ENCODE measurements around the gene SNAI1. TPM values are rescaled to one million over a fixed set of nuclear protein-coding genes. Genes with fewer than 3 reads are reported as not detected.

Gene SNAI1
- total and polyA plus RNA-seq, 2 donors (not counting 3 experiments of a cell fraction or from before 2014, with no cell fraction given) = 10.8 to 13.4 TPM

DNA sequence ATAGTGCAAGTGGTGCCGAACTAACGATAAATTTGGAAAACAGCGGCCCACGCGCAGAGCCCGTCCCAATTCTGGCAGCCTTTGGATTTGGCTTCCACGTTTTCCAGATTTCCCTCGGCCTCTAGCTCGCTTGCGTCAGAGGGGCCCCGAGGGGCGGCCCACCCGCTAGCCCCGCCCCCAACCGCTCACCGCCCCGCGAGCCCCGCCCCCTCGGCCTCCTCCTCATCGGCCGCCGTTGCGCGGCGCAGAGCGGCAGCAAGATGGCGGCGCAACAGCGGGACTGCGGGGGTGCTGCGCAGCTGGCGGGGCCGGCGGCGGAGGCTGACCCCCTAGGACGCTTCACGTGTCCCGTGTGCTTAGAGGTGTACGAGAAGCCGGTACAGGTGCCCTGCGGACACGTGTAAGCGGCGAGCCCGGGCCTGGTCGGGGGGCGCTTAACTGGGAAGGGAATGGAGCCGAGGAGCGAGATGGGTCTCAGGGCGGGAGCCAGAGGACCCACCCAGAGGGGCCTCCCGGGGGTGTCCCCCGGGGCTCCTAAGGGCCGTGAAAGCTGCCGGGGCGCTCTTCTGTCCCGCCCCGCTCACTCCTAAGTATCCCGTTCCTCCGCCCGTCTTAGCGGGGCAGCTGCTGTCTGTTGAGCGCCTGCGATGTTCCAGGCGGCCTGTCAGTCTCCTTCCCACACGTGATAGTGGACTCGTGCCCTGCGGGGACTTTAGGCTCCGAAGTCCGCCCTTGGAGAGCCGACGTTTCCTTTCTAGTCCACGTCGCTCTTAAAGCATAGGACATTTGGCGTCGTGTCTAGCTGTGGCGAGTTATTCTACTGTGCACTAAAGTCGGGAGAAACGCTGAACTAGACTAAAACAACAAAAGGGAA, 46.4 kb upstream of the SNAI1 start, which contains the start of gene RNF114:
Gene RNF114 (plus strand): TSS at position 245 of the 874 bp plus-strand sequence. CDS start 16 bp downstream, at position 261.
- no peaks in the 10 kb centered on the region for H3K27me3 ChIP-seq (ENCODE audit: control insufficient read depth in 2 of 2, insufficient read depth in 2 of 2, low read length in 2 of 2)
- CTCF ChIA-PET = interaction anchor here (1.0 to 2.7 kb wide), 8 partner anchors 8 to 150 kb away, joined by 3 to 14 read pairs (median 4); no protein-coding TSS in a partner anchor
- H4K20me1 ChIP-seq (replicated peaks; ENCODE audit: control insufficient read depth, extremely low read depth, insufficient read depth, low read length) = no peaks in the 10 kb centered on the region
- peaks cover 20% of the 10 kb centered on the region for H3K4me1 ChIP-seq (ENCODE audit: control insufficient read depth, extremely low read depth, insufficient read depth, low read length)
- H3K79me2 ChIP-seq (ENCODE audit: control insufficient read depth, insufficient read depth, low read length) = peaks cover 45% of the 10 kb centered on the region
- POLR2A ChIA-PET = interaction anchor here (0.7 to 1.4 kb wide), 3 partner anchors 20 to 326 kb away, joined by 3 read pairs; partner anchors contain the start of gene SNAI1
- peak within 1 kb of the TSS; percentile 76 for H2AFZ ChIP-seq (ENCODE audit: low read depth, low read length)
- BruUV-seq (replicated peaks) = no TSS peak
- H3K36me3 ChIP-seq (ENCODE audit: control insufficient read depth in 2 of 2, extremely low read depth in 1 of 2, insufficient read depth in 2 of 2, low read length in 2 of 2) = peaks cover 1 to 4% of the 10 kb centered on the region in 2 experiments
- TF ChIP-seq JUN (IDR thresholded peaks at IDR 0.05; ENCODE audit: borderline replicate concordance, insufficient read depth, insufficient read length, low read depth) (no peak), EZH2 (IDR thresholded peaks at IDR 0.05; ENCODE audit: borderline replicate concordance, low read depth, low read length, severe bottlenecking) (no peak), POLR2AphosphoS5 (IDR thresholded peaks at IDR 0.05; ENCODE audit: insufficient read depth, low read depth, low read length) (peak; percentile 85), GATA2 (IDR thresholded peaks at IDR 0.05; ENCODE audit: insufficient read depth, insufficient read length, low read depth, low read length) (no peak), FOS (IDR thresholded peaks at IDR 0.05; ENCODE audit: borderline replicate concordance, insufficient read depth, low read length) (no peak), POLR2A (IDR thresholded peaks at IDR 0.05; ENCODE audit: low read depth, low read length) (peak; percentile 92), MYC (IDR thresholded peaks at IDR 0.05; ENCODE audit: low read depth, low read length) (no peak)
- TF ChIP-seq, protein P1, sequence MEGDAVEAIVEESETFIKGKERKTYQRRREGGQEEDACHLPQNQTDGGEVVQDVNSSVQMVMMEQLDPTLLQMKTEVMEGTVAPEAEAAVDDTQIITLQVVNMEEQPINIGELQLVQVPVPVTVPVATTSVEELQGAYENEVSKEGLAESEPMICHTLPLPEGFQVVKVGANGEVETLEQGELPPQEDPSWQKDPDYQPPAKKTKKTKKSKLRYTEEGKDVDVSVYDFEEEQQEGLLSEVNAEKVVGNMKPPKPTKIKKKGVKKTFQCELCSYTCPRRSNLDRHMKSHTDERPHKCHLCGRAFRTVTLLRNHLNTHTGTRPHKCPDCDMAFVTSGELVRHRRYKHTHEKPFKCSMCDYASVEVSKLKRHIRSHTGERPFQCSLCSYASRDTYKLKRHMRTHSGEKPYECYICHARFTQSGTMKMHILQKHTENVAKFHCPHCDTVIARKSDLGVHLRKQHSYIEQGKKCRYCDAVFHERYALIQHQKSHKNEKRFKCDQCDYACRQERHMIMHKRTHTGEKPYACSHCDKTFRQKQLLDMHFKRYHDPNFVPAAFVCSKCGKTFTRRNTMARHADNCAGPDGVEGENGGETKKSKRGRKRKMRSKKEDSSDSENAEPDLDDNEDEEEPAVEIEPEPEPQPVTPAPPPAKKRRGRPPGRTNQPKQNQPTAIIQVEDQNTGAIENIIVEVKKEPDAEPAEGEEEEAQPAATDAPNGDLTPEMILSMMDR (IDR thresholded peaks at IDR 0.05; ENCODE audit: extremely low read depth in 1 of 2, insufficient read depth in 1 of 2, low read depth in 1 of 2, low read length in 2 of 2) = no peak
- TF ChIP-seq, protein P2, sequence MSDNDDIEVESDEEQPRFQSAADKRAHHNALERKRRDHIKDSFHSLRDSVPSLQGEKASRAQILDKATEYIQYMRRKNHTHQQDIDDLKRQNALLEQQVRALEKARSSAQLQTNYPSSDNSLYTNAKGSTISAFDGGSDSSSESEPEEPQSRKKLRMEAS (IDR thresholded peaks at IDR 0.05; ENCODE audit: insufficient read depth, insufficient read length) = no peak
- peak; percentile 89 for FAIRE-seq
- H3K9ac ChIP-seq (replicated peaks; ENCODE audit: extremely low read depth, insufficient read depth, low read length) = peak within 1 kb of the TSS; percentile 75
- no peaks in the 10 kb centered on the region for H3K9me1 ChIP-seq (replicated peaks; ENCODE audit: control insufficient read depth, extremely low read depth, insufficient read depth, low read length)
- intact Hi-C loops (cut with micrococcal nuclease) (loop anchor here (1.0 to 2.0 kb wide), 2 partner anchors 22 to 135 kb away; partner anchors contain the start of gene SPATA2), dilution Hi-C loops (cut with MboI; ENCODE audit: extremely low pct_ligation_motif_present, low sequenced_read_pairs) (no loop called here)
- peak; percentile 83 for DNase-seq (ENCODE audit: low read depth, low spot score)
- peak within 1 kb of the TSS; percentile 92 for H3K4me2 ChIP-seq (ENCODE audit: insufficient read depth, low read length)
- no peaks in the 10 kb centered on the region for H3K9me3 ChIP-seq (replicated peaks; ENCODE audit: control insufficient read depth, insufficient read depth, low read length)
- H3K27ac ChIP-seq (ENCODE audit: insufficient read depth, low read depth, low read length) = peak within 1 kb of the TSS; percentile 29
- peak within 1 kb of the TSS; percentile 44 to 99 (median 82) for H3K4me3 ChIP-seq (replicated peaks in 1 of 3; ENCODE audit: insufficient read depth in 1 of 3, low read depth in 1 of 3, low read length in 3 of 3)
